ENCODE results near the gene CFAP58.
A peak's percentile ranks its signal among the peaks of the same experiment; 100 is the strongest.
"Not testable (repeated sequence)": the region's sequence is repeated elsewhere in the genome, so short reads cannot be mapped to it uniquely, and the experiment has no call there.

Gene CFAP58

GRCh38 chr10:104441329-104442000 is 87.8 kb downstream of the CFAP58 start:
- DNase-seq: peak; percentile 66

DNA sequence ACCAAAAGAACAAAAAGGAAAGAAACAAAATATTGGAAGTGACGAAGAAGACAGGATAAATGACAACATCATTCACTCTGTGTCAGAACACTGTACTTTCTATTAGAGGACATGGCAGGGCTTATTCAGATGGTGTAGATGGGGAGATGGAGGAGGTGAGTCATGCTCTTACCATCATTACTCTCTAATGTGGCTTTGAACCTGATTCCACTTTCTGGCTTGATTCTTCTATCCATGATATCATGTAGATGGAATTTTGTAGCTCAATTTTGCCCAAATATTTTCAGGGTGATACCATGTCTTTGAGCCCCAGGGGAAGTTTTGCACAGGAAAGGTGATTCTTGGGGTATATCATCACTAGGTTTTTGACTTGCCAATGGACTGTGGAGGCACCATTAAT is 91.7 kb downstream of the CFAP58 start:
- DNase-seq: peak; percentile 66

- DNase-seq: no peak
These were observed 92.5 kb downstream of the CFAP58 start for GRCh38 chr10:104446151-104446550.

DNA sequence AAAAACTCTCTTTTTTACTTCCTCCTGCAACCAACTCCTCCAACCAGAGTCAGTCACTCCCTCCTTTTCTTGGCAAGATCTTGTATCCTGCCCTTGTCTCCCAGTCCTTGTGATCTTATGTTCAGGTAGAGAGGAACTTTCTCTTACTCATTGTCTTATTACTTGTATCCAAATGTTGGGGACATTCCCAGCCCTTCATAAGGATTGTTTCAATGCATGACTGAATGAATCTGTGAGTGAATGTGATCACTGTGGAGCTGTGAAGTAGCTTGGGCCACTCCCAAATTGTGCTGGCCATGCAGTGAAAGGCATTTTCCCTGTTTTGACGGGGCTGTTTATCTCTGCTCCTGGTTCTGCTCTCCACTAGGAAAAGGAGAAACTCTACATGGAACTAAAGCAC is 93.7 kb downstream of the CFAP58 start:
- no peak for DNase-seq

- peak; percentile 9 for DNase-seq
These were observed 94.3 kb downstream of the CFAP58 start for GRCh38 chr10:104447906-104448305.

GRCh38 chr10:104449391-104449790 is 95.8 kb downstream of the CFAP58 start:
- peak; percentile 24 for DNase-seq

- DNase-seq: no peak
These were observed 96.9 kb downstream of the CFAP58 start for GRCh38 chr10:104450490-104450889.

GRCh38 chr10:104450954-104451353 is 97.3 kb downstream of the CFAP58 start:
- DNase-seq: no peak

- no peak for DNase-seq
These were observed 99.3 kb downstream of the CFAP58 start for GRCh38 chr10:104452977-104453376.

- no peak for DNase-seq
These were observed 103.3 kb downstream of the CFAP58 start for GRCh38 chr10:104456802-104457542.

- no peak for DNase-seq
These were observed 103.9 kb downstream of the CFAP58 start for GRCh38 chr10:104457543-104457828.

DNA sequence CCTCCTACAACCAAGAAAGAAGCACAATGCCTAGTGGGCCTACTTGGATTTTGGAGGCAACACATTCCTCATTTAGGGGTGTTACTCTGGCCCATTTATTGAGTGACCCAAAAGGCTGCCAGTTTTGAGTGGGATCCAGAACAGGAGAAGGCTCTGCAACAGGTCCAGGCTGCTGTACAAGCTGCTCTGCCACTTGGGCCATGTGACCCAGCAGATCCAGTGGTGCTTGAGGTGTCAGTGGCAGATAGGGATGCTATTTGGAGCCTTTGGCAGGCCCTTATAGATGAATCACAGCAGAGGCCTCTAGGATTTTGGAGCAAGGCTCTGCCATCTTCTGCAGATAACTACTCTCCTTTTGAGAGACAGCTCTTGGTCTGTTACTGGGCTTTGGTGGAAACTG is 111.9 kb downstream of the CFAP58 start:
- not testable (repeated sequence) for DNase-seq

GRCh38 chr10:104468818-104469217 is 115.2 kb downstream of the CFAP58 start:
- DNase-seq: not testable (repeated sequence)

GRCh38 chr10:104472505-104472904 is 118.9 kb downstream of the CFAP58 start:
- DNase-seq: no peak

DNA sequence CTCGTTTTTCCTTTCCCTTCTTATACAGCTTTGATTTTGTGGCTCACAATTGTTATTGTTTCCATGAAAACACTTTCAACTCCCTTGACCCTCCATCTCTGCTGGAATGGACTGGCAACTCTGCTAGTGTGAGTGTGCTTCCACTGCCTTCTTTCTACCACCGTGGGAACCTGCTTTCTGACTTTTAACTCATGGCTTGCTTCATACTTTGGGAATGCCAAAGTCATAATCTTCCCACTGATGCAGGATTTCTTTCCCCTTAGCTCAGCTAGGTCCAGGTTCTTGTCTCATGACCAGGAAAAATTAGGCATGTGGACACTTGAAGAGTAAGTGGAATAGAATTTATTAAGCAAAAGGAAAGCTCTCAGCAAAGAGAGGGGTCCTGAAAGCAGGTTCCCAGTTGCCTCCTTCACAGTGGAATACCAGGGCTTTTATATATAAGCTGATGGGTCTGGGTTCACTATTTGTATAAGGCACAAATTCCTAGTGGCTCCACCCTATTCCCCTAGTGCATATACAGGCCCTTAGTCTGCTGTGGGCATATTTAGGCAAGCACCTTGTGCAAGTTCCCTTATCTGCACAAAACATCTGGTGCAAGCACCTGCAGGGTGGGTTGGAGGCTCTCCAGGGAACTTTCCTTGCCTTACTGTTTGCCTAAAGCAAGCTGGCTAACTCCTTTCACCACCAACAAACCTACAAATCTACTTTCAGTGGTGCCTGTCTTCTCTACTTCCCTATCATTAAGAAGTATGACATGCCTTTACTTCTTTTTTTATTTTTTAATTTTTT is 119.5 kb downstream of the CFAP58 start:
- no peak for DNase-seq

DNA sequence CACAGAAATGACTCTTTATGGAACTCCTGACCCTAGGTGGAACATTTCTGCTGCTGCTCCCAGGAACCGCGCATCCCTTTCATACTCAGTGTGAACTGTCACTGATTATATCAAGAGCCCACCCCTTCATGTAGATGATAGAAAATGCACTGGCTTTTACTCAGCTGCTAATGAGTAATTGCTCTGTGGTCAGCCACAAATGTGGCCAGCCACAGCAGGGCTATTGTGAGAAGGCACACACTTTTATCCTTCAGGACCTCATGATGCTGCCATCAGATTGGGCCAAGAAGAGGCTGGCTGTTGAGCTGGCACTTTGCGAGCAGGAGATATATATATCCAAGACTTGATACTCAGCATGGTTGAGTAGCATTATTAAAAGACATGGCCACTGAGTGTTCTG is 124.7 kb downstream of the CFAP58 start:
- no peak for DNase-seq

DNA sequence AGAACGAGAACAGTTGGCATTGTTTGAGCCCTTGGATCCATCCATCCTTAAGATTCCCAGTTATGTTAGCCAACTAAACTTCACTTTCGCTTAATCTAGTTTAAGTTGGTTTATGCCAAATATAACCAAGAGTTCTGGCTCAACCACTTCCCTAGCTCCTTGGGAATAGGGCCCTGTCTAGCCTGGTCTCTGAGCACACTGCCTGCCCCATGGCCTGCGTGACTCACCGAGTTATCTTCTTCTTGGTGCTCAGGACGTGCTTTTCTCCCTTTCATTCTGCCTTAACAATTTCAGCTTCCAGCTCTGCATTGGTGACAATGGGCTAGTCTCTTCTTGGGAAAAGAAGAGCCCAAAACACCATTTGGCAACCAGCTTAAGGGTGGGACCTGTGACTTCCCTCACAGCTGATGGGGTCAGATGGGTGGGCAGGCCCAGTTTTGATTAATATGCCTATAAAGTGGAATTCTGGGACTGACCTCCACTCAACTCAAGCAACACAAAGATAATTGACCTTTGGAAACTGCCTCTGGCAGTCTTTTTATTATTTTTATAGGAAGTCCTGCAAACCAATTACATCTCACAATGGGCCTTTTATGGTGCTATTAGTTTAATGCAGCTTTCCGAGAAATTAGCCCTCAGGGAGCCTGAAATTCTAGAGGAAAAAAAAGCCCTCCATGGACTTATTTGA is 126.4 kb downstream of the CFAP58 start:
- no peak for DNase-seq

- no peak for DNase-seq
These were observed 127.2 kb downstream of the CFAP58 start for GRCh38 chr10:104480797-104481196.

GRCh38 chr10:104483582-104483981 is 129.9 kb downstream of the CFAP58 start:
- DNase-seq: no peak

DNA sequence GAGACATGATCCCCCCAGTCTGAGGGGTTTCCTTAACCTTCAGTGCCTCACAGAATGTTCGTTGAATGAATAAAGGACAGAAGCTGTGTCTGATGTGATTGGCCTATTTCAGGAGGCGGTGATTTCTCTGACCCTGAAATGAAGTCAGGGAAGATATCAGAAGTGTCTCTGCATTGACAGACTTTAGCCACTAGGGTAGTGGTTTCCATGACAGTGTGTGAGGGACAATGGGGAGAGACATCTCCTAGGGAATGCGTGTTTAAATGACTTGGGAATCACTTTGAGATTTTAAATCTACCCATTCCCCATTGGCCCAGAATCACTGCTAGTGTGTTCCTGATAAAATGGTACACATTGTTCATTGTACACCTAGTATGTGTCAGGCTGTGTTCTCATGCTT is 132.0 kb downstream of the CFAP58 start:
- DNase-seq: no peak

DNA sequence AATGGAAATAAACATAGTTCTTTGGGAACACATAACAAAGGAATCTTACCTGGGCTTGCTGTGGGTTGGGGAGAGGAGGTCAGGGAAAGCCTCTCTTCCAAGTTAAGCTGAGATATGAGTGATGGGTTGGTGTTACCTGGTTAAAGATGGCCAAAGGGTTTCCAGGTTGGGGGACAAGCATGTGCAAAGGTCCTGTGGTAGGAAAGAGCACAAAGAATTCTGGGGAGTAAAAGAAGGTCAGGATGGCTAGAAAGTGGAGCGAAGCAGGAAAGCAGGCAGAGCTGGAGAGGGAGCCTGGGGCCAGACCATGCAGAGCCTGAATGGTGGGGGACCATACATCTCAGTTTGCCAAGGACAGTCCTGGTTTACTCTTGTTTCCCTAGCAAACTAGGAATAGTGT is 133.2 kb downstream of the CFAP58 start:
- no peak for DNase-seq

- no peak for DNase-seq
These were observed 134.3 kb downstream of the CFAP58 start for GRCh38 chr10:104487794-104488438.

DNA sequence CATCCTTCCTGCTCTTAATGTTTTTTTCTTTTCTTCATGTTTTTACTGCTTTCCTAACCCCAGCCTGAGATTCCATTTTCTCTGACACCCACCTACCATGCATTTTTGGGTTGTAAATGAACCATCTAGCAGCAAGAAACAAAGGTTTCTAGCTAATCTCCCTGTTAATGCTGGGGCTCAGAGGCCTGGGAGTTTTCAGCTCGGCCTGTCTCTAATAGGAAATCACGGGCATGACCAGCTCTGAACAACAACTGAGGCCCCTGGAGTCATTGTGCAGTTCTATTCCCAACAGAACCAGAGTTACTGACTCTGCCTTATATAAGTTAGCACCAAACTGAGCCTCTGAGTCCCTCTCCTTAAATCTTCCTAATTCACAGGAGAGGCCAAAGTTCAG is 134.8 kb downstream of the CFAP58 start:
- DNase-seq: no peak
